SK-N-SH (cell line): Measurements from ENCODE around the gene PQBP1. TPM values are rescaled to one million over a fixed set of nuclear protein-coding genes. Genes with fewer than 3 reads are reported as not detected.

Experiments used
- CTCF ChIA-PET: fragments of 300-600, 350-600 bp; formaldehyde crosslinking; extraction: SDS; loops from one replicate; lab custom pipeline; 2021; lab: Yijun Ruan, JAX
- POLR2A ChIA-PET: fragments of 350-600 bp; sonication (Branson Sonifier 250); formaldehyde crosslinking; extraction: SDS; loops from one replicate; lab custom pipeline; 2020; ENCODE audit warnings: antibody characterized with exemption, inconsistent platforms; lab: Yijun Ruan, JAX
- DNase-seq: peaks from one replicate; pipeline ENCODE4 v3.0.0; 2012
- H2AFZ ChIP-seq: fragments of 200-600 bp; sonication (generic); 2 replicates; pipeline ENCODE4 v1.8.1; 2016; ENCODE audit warnings: antibody characterized with exemption, mild to moderate bottlenecking, low read depth
- H3F3A ChIP-seq: fragments of 200-600 bp; sonication (generic); replicated peaks from 2 replicates; pipeline ENCODE3; 2016; ENCODE audit warnings: antibody characterized with exemption, mild to moderate bottlenecking; ENCODE audit not compliant: insufficient read depth
- H3K27ac ChIP-seq, 2 experiments: fragments of 200-500 bp in 1 of 2; fragments of 200-600 bp in 1 of 2; sonication (Bioruptor generic) in 1 of 2; sonication (generic), shearing (Covaris generic) in 1 of 2; 2 replicates each; pipeline versions ENCODE4 v1.5.1 to v1.6.1; 2014 to 2016; ENCODE audit warnings: low read depth in 2 of 2, inconsistent platforms in 1 of 2, low read length in 1 of 2, mild to moderate bottlenecking in 1 of 2, mixed read lengths in 1 of 2
- H3K27me3 ChIP-seq: fragments of 200-600 bp; sonication (generic), shearing (Covaris generic); 2 replicates; pipeline ENCODE4 v1.6.1; 2016; ENCODE audit warnings: mixed run types; ENCODE audit not compliant: insufficient read depth
- H3K36me3 ChIP-seq, 2 experiments: fragments of 200-500 bp in 1 of 2; fragments of 200-600 bp in 1 of 2; sonication (Bioruptor generic) in 1 of 2; sonication (generic) in 1 of 2; replicated peaks in 1 of 2; 2 replicates each; pipeline versions ENCODE3 to v1.5.1; 2014 to 2016; ENCODE audit warnings: low read length in 1 of 2, mild to moderate bottlenecking in 1 of 2; ENCODE audit not compliant: insufficient read depth in 2 of 2, control insufficient read depth in 1 of 2
- H3K4me1 ChIP-seq, 2 experiments: fragments of 200-500 bp in 1 of 2; fragments of 200-600 bp in 1 of 2; sonication (Bioruptor generic) in 1 of 2; sonication (generic), shearing (Covaris generic) in 1 of 2; 2 replicates each; pipeline versions ENCODE4 v1.5.1 to v1.6.1; 2014 to 2016; ENCODE audit warnings: low read depth in 1 of 2, low read length in 1 of 2, mixed run types in 1 of 2; ENCODE audit not compliant: insufficient read depth in 2 of 2, control insufficient read depth in 1 of 2
- H3K4me2 ChIP-seq: fragments of 200-600 bp; sonication (generic), shearing (Covaris generic); 2 replicates; pipeline ENCODE4 v1.6.1; 2017; ENCODE audit warnings: mixed run types
- H3K4me3 ChIP-seq, 2 experiments: fragments of 200-500 bp in 1 of 2; fragments of 200-600 bp in 1 of 2; sonication (Bioruptor generic) in 1 of 2; sonication (generic), shearing (Covaris generic) in 1 of 2; 2 replicates each; pipeline versions ENCODE4 v1.5.1 to v1.8.1; 2014 to 2016; ENCODE audit warnings: low read depth in 2 of 2, inconsistent platforms in 1 of 2, low read length in 1 of 2, mild to moderate bottlenecking in 1 of 2, mixed read lengths in 1 of 2, moderate library complexity in 1 of 2
- H3K79me2 ChIP-seq: fragments of 200-600 bp; sonication (generic); 2 replicates; pipeline ENCODE4 v1.8.1; 2017; ENCODE audit warnings: mild to moderate bottlenecking; ENCODE audit not compliant: insufficient read depth
- H3K9ac ChIP-seq: fragments of 200-600 bp; sonication (generic); 2 replicates; pipeline ENCODE4 v1.6.1; 2017; ENCODE audit warnings: mixed run types
- H3K9me2 ChIP-seq: fragments of 200-600 bp; sonication (generic); 2 replicates; pipeline ENCODE4 v1.6.1; 2017; ENCODE audit warnings: mixed run types
- H3K9me3 ChIP-seq: fragments of 200-600 bp; sonication (generic); 2 replicates; pipeline ENCODE4 v1.6.1; 2017; ENCODE audit warnings: mixed run types, mild to moderate bottlenecking, moderate library complexity
- H4K20me1 ChIP-seq: fragments of 200-600 bp; sonication (generic); 2 replicates; pipeline ENCODE4 v1.6.1; 2017; ENCODE audit warnings: mild to moderate bottlenecking, mixed run types; ENCODE audit not compliant: insufficient read depth
- CHD2 ChIP-seq: fragments of 150-350 bp; IDR thresholded peaks from 2 replicates; pipeline ENCODE4 v1.6.1; 2018; ENCODE audit warnings: low read length; ENCODE audit not compliant: partially characterized antibody
- ELF1 ChIP-seq: IDR thresholded peaks from 2 replicates; pipeline ENCODE4 v1.4.0; 2012
- FOXM1 ChIP-seq: IDR thresholded peaks from 2 replicates; pipeline ENCODE4 v1.4.0; 2012; ENCODE audit warnings: low read depth, mild to moderate bottlenecking
- GABPA ChIP-seq: IDR thresholded peaks from 2 replicates; pipeline ENCODE4 v1.4.0; 2012; ENCODE audit warnings: low read depth, mild to moderate bottlenecking
- MXI1 ChIP-seq: IDR thresholded peaks from 2 replicates; pipeline ENCODE4 v1.6.1; 2012; ENCODE audit warnings: mild to moderate bottlenecking, low read depth, low read length, improper control_type of control experiment
- NFIC ChIP-seq: IDR thresholded peaks from 2 replicates; pipeline ENCODE4 v1.4.0; 2012; ENCODE audit warnings: borderline replicate concordance
- POLR2AphosphoS5 ChIP-seq: IDR thresholded peaks from 2 replicates; pipeline ENCODE4 v1.6.1; 2012; ENCODE audit warnings: low read depth, low read length
- RAD21 ChIP-seq: IDR thresholded peaks from 2 replicates; pipeline ENCODE4 v1.6.1; 2012; ENCODE audit warnings: mild to moderate bottlenecking, low read length
- RCOR1 ChIP-seq: fragments of 150-350 bp; IDR thresholded peaks from 2 replicates; pipeline ENCODE4 v1.6.1; 2017; ENCODE audit warnings: antibody characterized with exemption, low read length
- RXRA ChIP-seq: IDR thresholded peaks from 2 replicates; pipeline ENCODE4 v1.4.0; 2012; ENCODE audit warnings: low read depth, mild to moderate bottlenecking, borderline replicate concordance
- TAF1 ChIP-seq: IDR thresholded peaks from 2 replicates; pipeline ENCODE4 v1.6.1; 2012; ENCODE audit warnings: low read depth, mild to moderate bottlenecking, low read length, moderate library complexity, borderline replicate concordance
- TCF12 ChIP-seq: IDR thresholded peaks from 2 replicates; pipeline ENCODE4 v1.4.0; 2012
- YY1 ChIP-seq: IDR thresholded peaks from 2 replicates; pipeline ENCODE4 v1.4.0; 2012; ENCODE audit warnings: low read depth, mild to moderate bottlenecking
- WGBS: methylation state at CpG from one replicate; pipeline ENCODE4 v1.1.6; 2017; ENCODE audit warnings: low lambda C conversion rate; 5-methylcytosine and 5-hydroxymethylcytosine counted together
- polyA plus RNA-seq, 3 experiments: library from polyadenylated mRNA; depleted of rRNA; stranded (reverse); fragments of >200 nt; gene quantifications; 2 replicates each; pipeline ENCODE4 v1.2.3, GENCODE V29; 2012
- TF ChIP-seq, protein P1 (sequence below): IDR thresholded peaks from 2 replicates; pipeline ENCODE4; 2012
- TF ChIP-seq, protein P2 (sequence below): fragments of 150-350 bp; IDR thresholded peaks from 2 replicates; pipeline ENCODE4 v1.6.1; 2016; ENCODE audit warnings: mild to moderate bottlenecking, low read depth, low read length
- TF ChIP-seq, protein P3 (sequence below): fragments of 200-600 bp; sonication (generic); IDR thresholded peaks from 2 replicates; pipeline ENCODE4 v1.6.1; 2017; ENCODE audit warnings: antibody characterized with exemption, mild to moderate bottlenecking, moderate library complexity
- TF ChIP-seq, protein P4 (sequence below): fragments of 150-350 bp; IDR thresholded peaks from 2 replicates; pipeline ENCODE4 v1.6.1; 2017; ENCODE audit warnings: antibody characterized with exemption, low read length, low read depth, borderline replicate concordance
- TF ChIP-seq, protein P5 (sequence below): IDR thresholded peaks from 2 replicates; pipeline ENCODE4 v1.4.0; 2012; ENCODE audit warnings: low read depth, borderline replicate concordance

Gene PQBP1
- polyA plus RNA-seq, 1 of the 3 experiments (the other 2 are of a cell fraction): 113 TPM

DNA sequence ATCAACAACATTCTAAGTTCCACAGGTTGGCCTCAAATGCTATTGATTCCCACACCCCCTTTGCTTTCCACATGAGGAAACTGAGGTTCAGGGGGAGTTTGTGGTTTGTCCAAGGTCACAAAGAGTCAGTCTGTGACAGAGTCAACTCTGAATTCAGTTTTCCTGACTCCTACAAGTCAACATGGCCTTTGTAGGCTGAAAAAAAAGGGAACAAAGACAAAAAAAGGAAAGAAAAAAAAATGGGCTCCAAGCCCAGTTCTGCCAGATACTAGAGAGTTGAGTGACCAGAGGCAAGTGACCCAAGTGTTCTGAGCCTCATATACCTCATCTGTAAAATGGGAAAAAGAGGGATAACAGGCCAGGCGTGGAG lies 37.6 kb downstream of the PQBP1 start:
- Histone ChIP-seq H2AFZ (no peak overlapping the region), H3K9me3 (no peaks in the 10 kb centered on the region), H3K9me2 (no peaks in the 10 kb centered on the region), H3K27ac (no peak overlapping the region), H3K4me2 (no peak overlapping the region), H4K20me1 (peaks cover 41% of the 10 kb centered on the region), H3K9ac (no peak overlapping the region), H3K4me1 (no peaks in the 10 kb centered on the region), H3K36me3 (peaks cover 29 to 38% of the 10 kb centered on the region in 2 experiments), H3K4me3 (no peak overlapping the region), H3K79me2 (peaks cover 30% of the 10 kb centered on the region; the same call in 1 of the 2 replicates), H3K27me3 (no peaks in the 10 kb centered on the region), H3F3A (no peaks in the 10 kb centered on the region)
- TF ChIP-seq FOXM1 (no peak), RXRA (no peak), TAF1 (no peak), NFIC (no peak), CHD2 (no peak), ELF1 (no peak), YY1 (no peak), POLR2AphosphoS5 (no peak), TCF12 (no peak), RAD21 (no peak), RCOR1 (no peak), GABPA (no peak), MXI1 (no peak)
- TF ChIP-seq, protein P1, sequence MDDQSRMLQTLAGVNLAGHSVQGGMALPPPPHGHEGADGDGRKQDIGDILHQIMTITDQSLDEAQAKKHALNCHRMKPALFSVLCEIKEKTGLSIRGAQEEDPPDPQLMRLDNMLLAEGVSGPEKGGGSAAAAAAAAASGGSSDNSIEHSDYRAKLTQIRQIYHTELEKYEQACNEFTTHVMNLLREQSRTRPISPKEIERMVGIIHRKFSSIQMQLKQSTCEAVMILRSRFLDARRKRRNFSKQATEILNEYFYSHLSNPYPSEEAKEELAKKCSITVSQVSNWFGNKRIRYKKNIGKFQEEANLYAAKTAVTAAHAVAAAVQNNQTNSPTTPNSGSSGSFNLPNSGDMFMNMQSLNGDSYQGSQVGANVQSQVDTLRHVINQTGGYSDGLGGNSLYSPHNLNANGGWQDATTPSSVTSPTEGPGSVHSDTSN: no peak
- TF ChIP-seq, protein P2, sequence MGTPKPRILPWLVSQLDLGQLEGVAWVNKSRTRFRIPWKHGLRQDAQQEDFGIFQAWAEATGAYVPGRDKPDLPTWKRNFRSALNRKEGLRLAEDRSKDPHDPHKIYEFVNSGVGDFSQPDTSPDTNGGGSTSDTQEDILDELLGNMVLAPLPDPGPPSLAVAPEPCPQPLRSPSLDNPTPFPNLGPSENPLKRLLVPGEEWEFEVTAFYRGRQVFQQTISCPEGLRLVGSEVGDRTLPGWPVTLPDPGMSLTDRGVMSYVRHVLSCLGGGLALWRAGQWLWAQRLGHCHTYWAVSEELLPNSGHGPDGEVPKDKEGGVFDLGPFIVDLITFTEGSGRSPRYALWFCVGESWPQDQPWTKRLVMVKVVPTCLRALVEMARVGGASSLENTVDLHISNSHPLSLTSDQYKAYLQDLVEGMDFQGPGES: no peak
- TF ChIP-seq, protein P3, sequence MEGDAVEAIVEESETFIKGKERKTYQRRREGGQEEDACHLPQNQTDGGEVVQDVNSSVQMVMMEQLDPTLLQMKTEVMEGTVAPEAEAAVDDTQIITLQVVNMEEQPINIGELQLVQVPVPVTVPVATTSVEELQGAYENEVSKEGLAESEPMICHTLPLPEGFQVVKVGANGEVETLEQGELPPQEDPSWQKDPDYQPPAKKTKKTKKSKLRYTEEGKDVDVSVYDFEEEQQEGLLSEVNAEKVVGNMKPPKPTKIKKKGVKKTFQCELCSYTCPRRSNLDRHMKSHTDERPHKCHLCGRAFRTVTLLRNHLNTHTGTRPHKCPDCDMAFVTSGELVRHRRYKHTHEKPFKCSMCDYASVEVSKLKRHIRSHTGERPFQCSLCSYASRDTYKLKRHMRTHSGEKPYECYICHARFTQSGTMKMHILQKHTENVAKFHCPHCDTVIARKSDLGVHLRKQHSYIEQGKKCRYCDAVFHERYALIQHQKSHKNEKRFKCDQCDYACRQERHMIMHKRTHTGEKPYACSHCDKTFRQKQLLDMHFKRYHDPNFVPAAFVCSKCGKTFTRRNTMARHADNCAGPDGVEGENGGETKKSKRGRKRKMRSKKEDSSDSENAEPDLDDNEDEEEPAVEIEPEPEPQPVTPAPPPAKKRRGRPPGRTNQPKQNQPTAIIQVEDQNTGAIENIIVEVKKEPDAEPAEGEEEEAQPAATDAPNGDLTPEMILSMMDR: no peak
- TF ChIP-seq, protein P4, sequence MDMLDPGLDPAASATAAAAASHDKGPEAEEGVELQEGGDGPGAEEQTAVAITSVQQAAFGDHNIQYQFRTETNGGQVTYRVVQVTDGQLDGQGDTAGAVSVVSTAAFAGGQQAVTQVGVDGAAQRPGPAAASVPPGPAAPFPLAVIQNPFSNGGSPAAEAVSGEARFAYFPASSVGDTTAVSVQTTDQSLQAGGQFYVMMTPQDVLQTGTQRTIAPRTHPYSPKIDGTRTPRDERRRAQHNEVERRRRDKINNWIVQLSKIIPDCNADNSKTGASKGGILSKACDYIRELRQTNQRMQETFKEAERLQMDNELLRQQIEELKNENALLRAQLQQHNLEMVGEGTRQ: no peak
- TF ChIP-seq, protein P5, sequence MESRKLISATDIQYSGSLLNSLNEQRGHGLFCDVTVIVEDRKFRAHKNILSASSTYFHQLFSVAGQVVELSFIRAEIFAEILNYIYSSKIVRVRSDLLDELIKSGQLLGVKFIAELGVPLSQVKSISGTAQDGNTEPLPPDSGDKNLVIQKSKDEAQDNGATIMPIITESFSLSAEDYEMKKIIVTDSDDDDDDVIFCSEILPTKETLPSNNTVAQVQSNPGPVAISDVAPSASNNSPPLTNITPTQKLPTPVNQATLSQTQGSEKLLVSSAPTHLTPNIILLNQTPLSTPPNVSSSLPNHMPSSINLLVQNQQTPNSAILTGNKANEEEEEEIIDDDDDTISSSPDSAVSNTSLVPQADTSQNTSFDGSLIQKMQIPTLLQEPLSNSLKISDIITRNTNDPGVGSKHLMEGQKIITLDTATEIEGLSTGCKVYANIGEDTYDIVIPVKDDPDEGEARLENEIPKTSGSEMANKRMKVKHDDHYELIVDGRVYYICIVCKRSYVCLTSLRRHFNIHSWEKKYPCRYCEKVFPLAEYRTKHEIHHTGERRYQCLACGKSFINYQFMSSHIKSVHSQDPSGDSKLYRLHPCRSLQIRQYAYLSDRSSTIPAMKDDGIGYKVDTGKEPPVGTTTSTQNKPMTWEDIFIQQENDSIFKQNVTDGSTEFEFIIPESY: no peak
- DNase-seq: no peak
- 100% methylated on average over 1 of the region's 1 CpG for WGBS
- POLR2A ChIA-PET: no interaction called here
- CTCF ChIA-PET: no interaction called here
